H9 (cell line): ENCODE data around the gene UQCRHL. TPM values are rescaled to one million over a fixed set of nuclear protein-coding genes. Genes with fewer than 3 reads are reported as not detected.

Experiments
- DNase-seq: peaks from one replicate; pipeline ENCODE4 v3.0.0-alpha.2; 2017
- H2AFZ ChIP-seq: one replicate; pipeline ENCODE4 v1.6.1; 2013; ENCODE audit warnings: mild to moderate bottlenecking, low read length, control low read depth, moderate library complexity
- H2AK5ac ChIP-seq: 2 replicates; pipeline ENCODE4 v1.6.1; 2013; ENCODE audit warnings: low read length, control low read depth, mixed read lengths; ENCODE audit not compliant: insufficient read length
- H2BK120ac ChIP-seq: one replicate; pipeline ENCODE4 v1.6.1; 2013; ENCODE audit warnings: low read depth, mild to moderate bottlenecking, low read length, control low read depth, inconsistent platforms; ENCODE audit not compliant: poor library complexity, severe bottlenecking
- H2BK12ac ChIP-seq: 2 replicates; pipeline ENCODE4 v1.6.1; 2013; ENCODE audit warnings: low read length, control low read depth, mixed read lengths, low read depth; ENCODE audit not compliant: insufficient read length
- H2BK15ac ChIP-seq: 2 replicates; pipeline ENCODE4 v1.6.1; 2013; ENCODE audit warnings: low read depth, low read length, control low read depth
- H2BK20ac ChIP-seq: one replicate; pipeline ENCODE4 v1.6.1; 2013; ENCODE audit warnings: low read depth, mild to moderate bottlenecking, low read length, control low read depth, inconsistent platforms; ENCODE audit not compliant: poor library complexity, severe bottlenecking
- H2BK5ac ChIP-seq: 2 replicates; pipeline ENCODE4 v1.6.1; 2013; ENCODE audit warnings: low read length, control low read depth, mixed read lengths; ENCODE audit not compliant: insufficient read length
- H3K14ac ChIP-seq: 2 replicates; pipeline ENCODE4 v1.6.1; 2013; ENCODE audit warnings: low read length, control low read depth; ENCODE audit not compliant: insufficient read depth
- H3K18ac ChIP-seq: 2 replicates; pipeline ENCODE4 v1.6.1; 2013; ENCODE audit warnings: low read depth, mild to moderate bottlenecking, mixed read lengths, low read length, control low read depth; ENCODE audit not compliant: insufficient read length
- H3K23ac ChIP-seq: 2 replicates; pipeline ENCODE4 v1.6.1; 2013; ENCODE audit warnings: low read length, control low read depth, mixed read lengths, low read depth; ENCODE audit not compliant: insufficient read length
- H3K23me2 ChIP-seq: 2 replicates; pipeline ENCODE4 v1.6.1; 2013; ENCODE audit warnings: low read depth, mild to moderate bottlenecking, mixed read lengths, low read length, control low read depth; ENCODE audit not compliant: insufficient read length, poor library complexity, severe bottlenecking
- H3K27ac ChIP-seq: 2 replicates; pipeline ENCODE4 v1.5.1; 2013; ENCODE audit warnings: low read length, control low read depth, mixed read lengths, low read depth; ENCODE audit not compliant: insufficient read length
- H3K27me3 ChIP-seq: 2 replicates; pipeline ENCODE4 v1.6.1; 2013; ENCODE audit warnings: low read length, control low read depth, inconsistent platforms; ENCODE audit not compliant: insufficient read depth
- H3K4ac ChIP-seq: 2 replicates; pipeline ENCODE4 v1.6.1; 2013; ENCODE audit warnings: low read depth, mild to moderate bottlenecking, control low read depth, inconsistent platforms, low read length, moderate library complexity
- H3K4me1 ChIP-seq: 2 replicates; pipeline ENCODE4 v1.6.1; 2013; ENCODE audit warnings: low read length, control low read depth, inconsistent platforms; ENCODE audit not compliant: insufficient read depth
- H3K4me2 ChIP-seq: 2 replicates; pipeline ENCODE4 v1.6.1; 2013; ENCODE audit warnings: low read length, control low read depth, mixed read lengths; ENCODE audit not compliant: insufficient read length, insufficient read depth
- H3K56ac ChIP-seq: 2 replicates; pipeline ENCODE4 v1.6.1; 2013; ENCODE audit warnings: low read depth, mild to moderate bottlenecking, mixed read lengths, low read length, control low read depth; ENCODE audit not compliant: insufficient read length
- H3K79me1 ChIP-seq: 2 replicates; pipeline ENCODE4 v1.6.1; 2013; ENCODE audit warnings: low read depth, mild to moderate bottlenecking, moderate library complexity, low read length, control low read depth, inconsistent platforms; ENCODE audit not compliant: insufficient read depth, poor library complexity, severe bottlenecking
- H3K79me2 ChIP-seq: 2 replicates; pipeline ENCODE4 v1.6.1; 2013; ENCODE audit warnings: low read length, control low read depth, inconsistent platforms; ENCODE audit not compliant: insufficient read depth
- H3K9ac ChIP-seq: 2 replicates; pipeline ENCODE4 v1.6.1; 2013; ENCODE audit warnings: low read length, control low read depth, mixed read lengths; ENCODE audit not compliant: insufficient read length; ENCODE audit errors: extremely low read depth
- H3K9me3 ChIP-seq: one replicate; pipeline ENCODE4 v1.6.1; 2013; ENCODE audit warnings: low read depth, low read length, inconsistent platforms; ENCODE audit not compliant: control insufficient read depth
- H3T11ph ChIP-seq: one replicate; pipeline ENCODE4 v1.6.1; 2013; ENCODE audit warnings: mild to moderate bottlenecking, low read length, control low read depth, inconsistent platforms
- H4K20me1 ChIP-seq: one replicate; pipeline ENCODE4 v1.6.1; 2013; ENCODE audit not compliant: control insufficient read depth, insufficient read length, insufficient read depth
- H4K5ac ChIP-seq: 2 replicates; pipeline ENCODE4 v1.6.1; 2013; ENCODE audit warnings: low read depth, mild to moderate bottlenecking, mixed read lengths, low read length, control low read depth; ENCODE audit not compliant: insufficient read length
- H4K8ac ChIP-seq: replicated peaks from 2 replicates; pipeline ENCODE4 v1.6.1; 2013; ENCODE audit warnings: low read length, control low read depth, mixed read lengths, low read depth; ENCODE audit not compliant: insufficient read length
- H4K91ac ChIP-seq: 2 replicates; pipeline ENCODE4 v1.6.1; 2013; ENCODE audit warnings: low read depth, mild to moderate bottlenecking, moderate library complexity, mixed read lengths, low read length, control low read depth; ENCODE audit not compliant: insufficient read length
- H3K27ac Mint-ChIP-seq, 3 experiments: 2 replicates in 2 of 3; 3 replicates in 1 of 3; pipeline ENCODE4 v1.8.0; 2020 to 2021; ENCODE audit warnings: mixed read lengths in 3 of 3, mild to moderate bottlenecking in 1 of 3, moderate library complexity in 1 of 3
- H3K27me3 Mint-ChIP-seq: 2 replicates; pipeline ENCODE4 v1.8.0; 2021; ENCODE audit warnings: low read depth, mild to moderate bottlenecking, moderate library complexity, mixed read lengths
- H3K36me3 Mint-ChIP-seq, 3 experiments: 2 replicates in 2 of 3; 3 replicates in 1 of 3; pipeline ENCODE4 v1.8.0; 2020 to 2021; ENCODE audit warnings: low read depth in 3 of 3, mixed read lengths in 3 of 3; ENCODE audit not compliant: insufficient read depth in 1 of 3
- H3K4me1 Mint-ChIP-seq, 2 experiments: 2 replicates each; pipeline ENCODE4 v1.8.0; 2020; ENCODE audit warnings: mixed read lengths in 2 of 2
- H3K4me3 Mint-ChIP-seq, 2 experiments: 2 replicates in 1 of 2; 3 replicates in 1 of 2; pipeline ENCODE4 v1.8.0; 2020 to 2021; ENCODE audit warnings: mild to moderate bottlenecking in 2 of 2, mixed read lengths in 2 of 2, moderate library complexity in 1 of 2
- H3K9me3 Mint-ChIP-seq, 2 experiments: 2 replicates in 1 of 2; 3 replicates in 1 of 2; pipeline ENCODE4 v1.8.0; 2020; ENCODE audit warnings: mild to moderate bottlenecking in 2 of 2, mixed read lengths in 2 of 2, moderate library complexity in 1 of 2
- CTCF ChIP-seq: fragments of 200-600 bp; sonication (generic); conservative IDR thresholded peaks from 3 replicates; pipeline ENCODE4 v1.8.0; 2021; ENCODE audit warnings: antibody characterized with exemption, mild to moderate bottlenecking
- WGBS: extraction: QIAGEN DNeasy Blood & Tissue Kit; methylation state at CpG from one replicate; pipeline ENCODE4 v1.1.7; 2013; ENCODE audit warnings: missing lambda C conversion rate, low lambda C conversion rate, mixed read lengths; ENCODE audit not compliant: insufficient read length; ENCODE audit errors: extremely low coverage; 5-methylcytosine and 5-hydroxymethylcytosine counted together
- total RNA-seq: library from RNA; stranded (reverse); gene quantifications from 2 replicates; pipeline ENCODE4 v1.2.1, GENCODE V29; 2021

The UQCRHL gene
- total RNA-seq, 1 experiment from 2014 or later = 2.0 TPM

- H3K18ac ChIP-seq = no peak overlapping the region
- Mint-ChIP-seq H3K4me3 (no peak overlapping the region), H3K27ac (peak overlapping the region in 1 of 3 experiments; percentile 33; a peak in 1 of 7 replicates), H3K4me1 (peaks cover 27 to 29% of the 10 kb centered on the region in 2 experiments), H3K36me3 (peaks cover 0 to 2% (median 2%) of the 10 kb centered on the region in 3 experiments; a peak in 2 of 7 replicates), H3K9me3 (no peaks in the 10 kb centered on the region; a peak in 1 of 5 replicates), H3K27me3 (no peaks in the 10 kb centered on the region; the same call in 1 of the 2 replicates)
- peaks cover 2% of the 10 kb centered on the region; the same call in 1 of the 2 replicates for H3K4me1 ChIP-seq
- no peak overlapping the region for H2BK15ac ChIP-seq
- no peak overlapping the region for H2BK120ac ChIP-seq
- peaks cover 3% of the 10 kb centered on the region for H3K79me1 ChIP-seq
- H4K20me1 ChIP-seq = no peaks in the 10 kb centered on the region
- no peaks in the 10 kb centered on the region for H3K9me3 ChIP-seq
- H3K14ac ChIP-seq = no peak overlapping the region
- H4K8ac ChIP-seq = no peak overlapping the region
- H3K4me2 ChIP-seq = no peak overlapping the region
- no peak overlapping the region for H3K56ac ChIP-seq
- no peak overlapping the region for H3K27ac ChIP-seq
- H4K91ac ChIP-seq = no peak overlapping the region
- TF ChIP-seq CTCF = no peak
- no peak overlapping the region for H2BK5ac ChIP-seq
- H3K4ac ChIP-seq = no peak overlapping the region
- no peak overlapping the region for H3K9ac ChIP-seq
- DNase-seq = no peak
- H3K23me2 ChIP-seq = peaks cover 17% of the 10 kb centered on the region
- H2AK5ac ChIP-seq = no peak overlapping the region
- no peak overlapping the region for H3T11ph ChIP-seq
- no peak overlapping the region for H2BK12ac ChIP-seq
- no peaks in the 10 kb centered on the region for H3K27me3 ChIP-seq
- no peak overlapping the region for H3K23ac ChIP-seq
- H2AFZ ChIP-seq = no peak overlapping the region
- WGBS = no CpG with 5 or more reads among the region's 6 CpGs
- H4K5ac ChIP-seq = no peak overlapping the region
- peaks cover 16% of the 10 kb centered on the region; the same call in 1 of the 2 replicates for H3K79me2 ChIP-seq
- H2BK20ac ChIP-seq = no peak overlapping the region
Observed at GRCh38 chr1:15852036-15852827, 44.8 kb upstream of the UQCRHL start.
